Gastroesophageal sphincter (tissue), 4 donors: ENCODE results near the gene MAP2K4. TPM values are rescaled to one million over a fixed set of nuclear protein-coding genes. Genes with fewer than 3 reads are reported as not detected.
A peak's percentile ranks its signal among the peaks of the same experiment; 100 is the strongest.

Experiments
- ATAC-seq: fragments of 150-250 bp; one replicate; pipeline ENCODE4 v1.9.1; 2016; ENCODE audit warnings: mild to moderate bottlenecking, moderate library complexity
- H3K27ac ChIP-seq, 4 donors: fragments of 200-600 bp; sonication (generic) in 3 of 4; 1 replicate in 3 of 4; 2 replicates in 1 of 4; pipeline ENCODE4 v1.5.1; 2016 to 2019
- H3K27me3 ChIP-seq: fragments of 200-600 bp; sonication (generic); one replicate; pipeline ENCODE4 v1.5.1; 2019
- H3K36me3 ChIP-seq, 2 donors: fragments of 200-600 bp; sonication (generic); one replicate each; pipeline ENCODE4 v1.5.1; 2019; ENCODE audit warnings: control low read depth in 1 of 2
- H3K4me1 ChIP-seq, 3 donors: fragments of 200-600 bp; sonication (generic); 1 replicate in 2 of 3; 2 replicates in 1 of 3; pipeline ENCODE4 v1.5.1; 2016 to 2019; ENCODE audit warnings: control low read depth in 2 of 3
- H3K4me3 ChIP-seq, 2 donors: fragments of 200-600 bp; sonication (generic); one replicate each; pipeline ENCODE4 v1.5.1; 2019; ENCODE audit warnings: mild to moderate bottlenecking in 1 of 2, moderate library complexity in 1 of 2
- H3K9me3 ChIP-seq, 3 donors: fragments of 200-600 bp; sonication (generic); one replicate each; pipeline ENCODE4 v1.5.1; 2017 to 2019; ENCODE audit warnings: control low read depth in 2 of 3
- EP300 ChIP-seq: sonication (generic); formaldehyde crosslinking; IDR thresholded peaks from one replicate; pipeline ENCODE4 v1.6.1; 2017; ENCODE audit warnings: antibody characterized with exemption, mild to moderate bottlenecking
- POLR2A ChIP-seq, 2 donors: fragments of 450-650 bp; IDR thresholded peaks; one replicate each; pipeline ENCODE4 v1.6.1; 2017; ENCODE audit warnings: antibody characterized with exemption in 2 of 2, mild to moderate bottlenecking in 2 of 2, moderate library complexity in 1 of 2
- POLR2AphosphoS5 ChIP-seq: sonication (generic); formaldehyde crosslinking; IDR thresholded peaks from one replicate; pipeline ENCODE4 v1.6.1; 2017; ENCODE audit warnings: antibody characterized with exemption
- WGBS, 2 donors: methylation state at CpG; one replicate each; pipeline ENCODE4 v1.1.5; 2018; ENCODE audit warnings: low coverage in 1 of 2; 5-methylcytosine and 5-hydroxymethylcytosine counted together
- total RNA-seq, 4 donors: library from RNA; depleted of rRNA; stranded (reverse); fragments of >200 nt; gene quantifications; one replicate each; pipeline ENCODE4 v1.1.0, GENCODE V29; 2016
- TF ChIP-seq, protein P1 (sequence below), 4 experiments: fragments of 200-600 bp in 2 of 4; fragments of 450-650 bp in 2 of 4; sonication (generic) in 1 of 4; IDR thresholded peaks; one replicate each; pipeline ENCODE4 v1.5.1; 2017 to 2019; ENCODE audit warnings: antibody characterized with exemption in 4 of 4, mild to moderate bottlenecking in 2 of 4, moderate library complexity in 2 of 4

MAP2K4 gene
- total RNA-seq, 4 donors from 2014 or later, result 25.6 to 37.3 (median 29.6) TPM

DNA sequence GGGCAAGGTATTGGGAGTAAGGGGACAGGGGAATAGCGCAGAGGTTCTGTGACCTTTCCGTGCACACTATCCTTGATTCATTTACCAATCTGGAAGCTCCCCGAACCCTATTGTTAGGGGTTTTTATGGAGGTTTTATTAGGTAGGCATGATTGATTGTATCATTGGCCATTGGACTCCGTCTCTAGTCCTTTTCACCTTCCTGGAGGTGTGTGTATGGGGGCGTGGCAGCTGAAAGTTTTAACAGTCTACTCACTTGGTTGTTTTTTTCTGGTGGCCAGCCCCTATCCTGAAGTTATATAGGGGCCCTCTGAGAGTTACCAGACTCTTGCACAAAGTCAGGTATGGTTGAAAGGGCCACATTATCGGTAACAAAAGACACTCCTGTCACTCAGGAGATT, 23.0 kb downstream of the MAP2K4 start:
- WGBS, 2 donors, result 92 to 97% methylated on average over 5 of the region's 6 CpGs
- H3K9me3 ChIP-seq, result no peaks in the 10 kb centered on the region

DNA sequence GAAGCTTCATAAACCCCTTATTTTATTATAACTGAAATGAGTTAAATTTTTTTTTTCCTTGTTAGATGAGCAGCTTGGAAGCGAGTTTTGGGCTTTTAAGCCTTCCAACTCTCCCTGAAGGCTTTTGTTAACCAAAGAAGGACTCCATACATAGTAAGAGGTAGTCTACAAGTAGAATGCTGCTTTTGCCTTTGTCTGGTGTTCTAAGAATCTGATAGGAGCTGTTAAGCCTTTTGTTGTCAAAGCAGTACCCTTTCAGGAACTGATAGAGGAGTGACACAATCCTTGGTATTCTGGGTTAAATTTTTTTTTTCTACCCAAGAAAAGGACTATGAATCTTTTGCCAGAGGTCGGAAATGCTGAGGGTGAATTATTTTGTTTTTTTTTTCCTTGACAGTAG, 26.1 kb downstream of the MAP2K4 start:
- no peaks in the 10 kb centered on the region for H3K27me3 ChIP-seq
- H3K4me1 ChIP-seq, result peaks cover 6 to 67% (median 10%) of the 10 kb centered on the region in 3 donors
- TF ChIP-seq POLR2A (IDR thresholded peaks at IDR 0.05) (no peak), POLR2AphosphoS5 (no peak)
- no peak overlapping the region for H3K27ac ChIP-seq
- no peak for ATAC-seq
- no peaks in the 10 kb centered on the region for H3K9me3 ChIP-seq
- whole genome bisulfite sequencing, 2 donors, result 31 to 38% methylated on average over 2 of the region's 2 CpGs
- H3K4me3 ChIP-seq, result no peak overlapping the region
- no peaks in the 10 kb centered on the region for H3K36me3 ChIP-seq

More for the DNA sequence above, 23.0 kb downstream of the MAP2K4 start:
- TF ChIP-seq POLR2A (IDR thresholded peaks at IDR 0.05) (no peak), POLR2AphosphoS5 (no peak), EP300 (no peak)
- H3K4me3 ChIP-seq, result no peak overlapping the region
- H3K27ac ChIP-seq, result no peak overlapping the region
- ATAC-seq, result no peak
- no peaks in the 10 kb centered on the region for H3K36me3 ChIP-seq
- peaks cover 6 to 60% (median 7%) of the 10 kb centered on the region in 3 donors for H3K4me1 ChIP-seq
- no peaks in the 10 kb centered on the region for H3K27me3 ChIP-seq

DNA sequence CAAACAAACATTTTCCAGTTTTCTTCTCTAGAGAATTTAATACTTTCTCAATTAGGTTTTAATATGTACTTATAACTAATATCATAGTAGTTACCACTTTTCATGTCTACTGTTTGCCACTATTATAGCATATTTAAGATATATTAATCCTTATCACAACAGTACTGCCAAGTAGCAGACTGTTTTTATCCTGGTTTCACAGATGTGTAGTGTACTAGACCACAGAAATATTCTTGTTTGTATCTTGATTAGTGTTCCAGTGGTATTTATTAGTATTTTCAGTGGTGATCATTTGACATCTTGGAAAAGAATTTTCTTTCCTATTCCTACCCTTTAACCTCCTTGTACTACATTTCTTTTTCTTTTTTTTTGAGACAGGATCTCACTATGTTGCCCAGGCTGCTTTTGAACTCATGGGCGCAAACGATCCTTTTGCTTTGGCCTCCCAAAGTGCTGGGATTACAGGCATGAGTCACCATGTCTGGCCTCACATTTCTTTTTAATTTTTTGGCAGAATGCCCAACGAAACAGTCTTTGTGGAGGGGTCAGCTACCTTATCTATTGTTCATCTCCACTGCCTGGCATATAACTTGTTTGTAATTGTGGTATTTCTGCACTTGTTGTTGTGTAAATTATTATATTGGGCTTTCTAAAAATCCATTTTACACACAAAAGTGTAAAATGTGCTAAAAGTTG, 27.2 kb downstream of the MAP2K4 start:
- no peak for ATAC-seq
- TF ChIP-seq, protein P1, sequence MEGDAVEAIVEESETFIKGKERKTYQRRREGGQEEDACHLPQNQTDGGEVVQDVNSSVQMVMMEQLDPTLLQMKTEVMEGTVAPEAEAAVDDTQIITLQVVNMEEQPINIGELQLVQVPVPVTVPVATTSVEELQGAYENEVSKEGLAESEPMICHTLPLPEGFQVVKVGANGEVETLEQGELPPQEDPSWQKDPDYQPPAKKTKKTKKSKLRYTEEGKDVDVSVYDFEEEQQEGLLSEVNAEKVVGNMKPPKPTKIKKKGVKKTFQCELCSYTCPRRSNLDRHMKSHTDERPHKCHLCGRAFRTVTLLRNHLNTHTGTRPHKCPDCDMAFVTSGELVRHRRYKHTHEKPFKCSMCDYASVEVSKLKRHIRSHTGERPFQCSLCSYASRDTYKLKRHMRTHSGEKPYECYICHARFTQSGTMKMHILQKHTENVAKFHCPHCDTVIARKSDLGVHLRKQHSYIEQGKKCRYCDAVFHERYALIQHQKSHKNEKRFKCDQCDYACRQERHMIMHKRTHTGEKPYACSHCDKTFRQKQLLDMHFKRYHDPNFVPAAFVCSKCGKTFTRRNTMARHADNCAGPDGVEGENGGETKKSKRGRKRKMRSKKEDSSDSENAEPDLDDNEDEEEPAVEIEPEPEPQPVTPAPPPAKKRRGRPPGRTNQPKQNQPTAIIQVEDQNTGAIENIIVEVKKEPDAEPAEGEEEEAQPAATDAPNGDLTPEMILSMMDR (IDR thresholded peaks at IDR 0.05), result no peak
- no peak for TF ChIP-seq POLR2A (IDR thresholded peaks at IDR 0.05)
- TF ChIP-seq POLR2AphosphoS5, result no peak
- TF ChIP-seq EP300, result no peak
- Histone ChIP-seq H3K27ac (no peak overlapping the region), H3K27me3 (no peaks in the 10 kb centered on the region), H3K4me1 (peaks cover 6 to 72% (median 10%) of the 10 kb centered on the region in 3 donors), H3K36me3 (no peaks in the 10 kb centered on the region), H3K9me3 (no peaks in the 10 kb centered on the region), H3K4me3 (no peak overlapping the region)
- WGBS, 2 donors, result 63 to 67% methylated on average over 3 of the region's 3 CpGs

DNA sequence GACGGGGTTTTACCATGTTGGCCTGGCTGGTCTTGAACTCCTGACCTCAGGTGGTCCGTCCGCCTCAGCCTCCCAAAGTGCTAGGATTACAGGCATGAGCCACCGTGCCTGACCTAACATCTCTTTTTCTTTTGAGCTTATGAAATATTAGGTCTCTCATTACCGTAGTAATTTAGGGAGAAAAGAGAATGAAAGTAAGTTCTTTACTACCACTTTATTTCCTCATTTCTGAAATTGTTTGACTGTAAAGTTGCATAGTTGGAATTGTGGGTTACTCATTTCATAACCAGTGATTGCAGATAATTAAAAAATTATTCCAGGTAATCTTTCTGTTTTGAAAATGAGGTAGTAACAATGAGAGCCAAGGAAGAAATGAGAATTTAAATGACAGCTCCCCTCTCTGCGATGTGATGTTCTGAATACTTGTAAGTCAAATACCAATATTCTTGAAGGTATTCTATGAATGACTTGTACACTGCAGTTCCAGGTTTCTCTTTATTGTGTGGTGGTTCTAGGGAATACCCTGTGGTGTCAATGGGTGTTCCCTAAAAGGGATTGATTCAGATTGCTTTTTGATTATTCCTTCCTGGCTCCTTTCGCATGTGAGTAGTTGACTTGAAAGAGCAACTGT, 28.3 kb downstream of the MAP2K4 start:
- Histone ChIP-seq H3K27ac (no peak overlapping the region), H3K27me3 (no peaks in the 10 kb centered on the region), H3K9me3 (no peaks in the 10 kb centered on the region), H3K36me3 (no peaks in the 10 kb centered on the region), H3K4me3 (no peak overlapping the region), H3K4me1 (peaks cover 6 to 78% (median 10%) of the 10 kb centered on the region in 3 donors)
- ATAC-seq, result no peak
- WGBS, 2 donors, result 88 to 93% methylated on average over 6 of the region's 7 CpGs
- TF ChIP-seq POLR2AphosphoS5 (no peak), EP300 (no peak), POLR2A (IDR thresholded peaks at IDR 0.05) (no peak)
- TF ChIP-seq, protein P1 (IDR thresholded peaks at IDR 0.05), result no peak

DNA sequence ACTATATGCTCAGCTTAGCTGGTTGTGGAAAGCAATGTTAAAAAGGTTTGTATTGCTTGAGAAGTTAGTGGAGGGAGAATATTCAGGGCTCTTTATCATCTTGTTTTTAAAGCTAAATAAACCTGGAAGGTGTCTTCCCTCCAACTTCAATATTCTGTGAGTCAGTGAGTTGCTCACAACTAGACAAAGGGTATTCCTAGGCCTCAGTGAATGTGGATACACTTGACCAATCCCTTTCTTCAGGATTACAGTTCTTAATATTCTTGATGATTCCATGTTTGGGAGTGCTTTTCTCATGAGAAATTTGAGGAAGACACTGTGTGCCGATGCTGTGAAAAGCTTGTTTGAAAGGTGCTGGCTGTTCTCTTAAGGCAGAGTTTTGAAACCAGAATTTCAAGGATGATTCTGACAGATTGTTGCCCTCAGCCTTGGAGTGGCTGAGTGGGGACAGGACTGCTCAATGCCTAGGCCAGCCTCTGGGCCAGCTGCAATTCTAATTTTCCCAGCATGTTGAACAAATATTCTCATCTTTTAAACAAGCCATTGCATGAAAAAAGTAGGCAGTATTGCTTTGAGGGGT, 30.1 kb downstream of the MAP2K4 start:
- no peaks in the 10 kb centered on the region for H3K36me3 ChIP-seq
- TF ChIP-seq POLR2A (IDR thresholded peaks at IDR 0.05), result no peak
- TF ChIP-seq, protein P1 (IDR thresholded peaks at IDR 0.05), result no peak
- no peak for TF ChIP-seq POLR2AphosphoS5
- TF ChIP-seq EP300, result no peak
- WGBS, 2 donors, result 0% methylated on average over 1 of the region's 1 CpG; no CpG with 5 or more reads in 1 of the 2 donors
- peak overlapping the region in 3 of 4 donors; percentile 48 to 56 (median 51) for H3K27ac ChIP-seq
- H3K9me3 ChIP-seq, result no peaks in the 10 kb centered on the region
- H3K4me1 ChIP-seq, result peaks cover 6 to 95% (median 10%) of the 10 kb centered on the region in 3 donors
- no peaks in the 10 kb centered on the region for H3K27me3 ChIP-seq
- H3K4me3 ChIP-seq, result no peak overlapping the region
- ATAC-seq, result peak; percentile 48
